ENCODE results near the gene LPGAT1.
"Not testable (repeated sequence)": the region's sequence is repeated elsewhere in the genome, so short reads cannot be mapped to it uniquely, and the experiment has no call there.

The LPGAT1 gene, protein sequence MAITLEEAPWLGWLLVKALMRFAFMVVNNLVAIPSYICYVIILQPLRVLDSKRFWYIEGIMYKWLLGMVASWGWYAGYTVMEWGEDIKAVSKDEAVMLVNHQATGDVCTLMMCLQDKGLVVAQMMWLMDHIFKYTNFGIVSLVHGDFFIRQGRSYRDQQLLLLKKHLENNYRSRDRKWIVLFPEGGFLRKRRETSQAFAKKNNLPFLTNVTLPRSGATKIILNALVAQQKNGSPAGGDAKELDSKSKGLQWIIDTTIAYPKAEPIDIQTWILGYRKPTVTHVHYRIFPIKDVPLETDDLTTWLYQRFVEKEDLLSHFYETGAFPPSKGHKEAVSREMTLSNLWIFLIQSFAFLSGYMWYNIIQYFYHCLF

DNA sequence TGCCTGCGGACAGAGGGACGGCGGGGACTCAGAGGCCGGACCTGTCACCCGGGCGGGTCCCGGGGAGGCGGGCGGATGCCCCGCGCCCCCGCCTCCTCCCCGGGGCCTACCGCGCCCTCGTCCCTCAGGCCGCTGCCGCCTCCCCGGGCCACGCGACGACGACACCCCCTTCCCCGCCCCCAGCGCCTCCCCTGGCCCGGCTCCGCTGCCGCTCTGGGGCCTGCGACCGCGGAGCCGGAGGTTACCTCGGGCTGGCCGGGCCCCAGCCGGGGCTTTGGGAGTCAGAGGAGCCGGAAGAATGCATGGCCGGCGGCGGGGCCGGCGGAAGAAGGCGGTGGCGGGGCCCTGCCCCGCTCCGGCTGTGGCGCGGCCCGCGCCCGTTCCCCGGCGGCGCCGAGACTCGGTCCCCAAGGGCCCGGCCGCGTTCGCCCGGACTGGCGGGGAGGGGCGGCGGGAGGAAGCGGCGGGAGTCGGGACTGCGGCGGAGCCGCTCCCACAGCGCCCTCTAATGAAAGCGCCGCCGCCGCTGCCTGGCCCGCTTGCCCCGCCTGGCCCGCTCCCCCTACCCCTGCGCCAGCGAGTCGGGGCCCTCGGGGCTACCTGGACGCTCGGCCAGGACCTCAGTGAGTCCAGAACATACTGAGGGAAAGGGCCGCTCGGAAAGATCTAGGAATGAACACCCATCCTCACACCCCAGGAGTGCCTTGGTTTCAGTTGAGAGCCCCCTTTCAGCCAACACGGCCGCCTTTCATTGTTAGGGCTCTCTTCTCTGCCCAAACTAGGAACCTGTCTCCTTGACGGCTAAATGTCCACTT lies at the start of gene LPGAT1:
Gene LPGAT1, minus strand, starts transcription at position 436 of the 815 bp plus-strand sequence. CDS start 1,467 bp downstream, outside the sequence.
- DNase-seq (ENCODE audit: extremely low spot score, insufficient read length, low read depth) = peak; percentile 59
- peak; percentile 62 for FAIRE-seq

DNA sequence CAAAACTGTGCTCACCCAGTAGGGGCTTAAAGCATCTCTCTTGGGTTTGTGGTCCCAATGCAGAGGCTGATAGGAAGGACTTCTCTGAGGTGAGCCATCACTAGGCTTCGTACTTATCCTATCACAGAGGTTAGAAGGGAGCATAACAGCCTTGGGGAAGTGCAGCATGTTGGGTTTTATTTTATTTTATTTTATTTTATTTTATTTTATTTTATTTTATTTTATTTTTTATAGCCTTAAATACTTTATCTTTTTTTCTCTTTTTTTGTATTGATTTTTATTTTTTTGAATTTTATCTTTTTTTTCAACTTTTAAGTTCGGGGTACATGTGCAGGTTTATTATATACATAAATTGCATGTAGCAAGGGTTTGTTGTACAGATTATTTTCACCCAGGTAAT lies 48.9 kb upstream of the LPGAT1 start:
- FAIRE-seq (no peak), DNase-seq (ENCODE audit: extremely low spot score, insufficient read length, low read depth) (no peak)

DNA sequence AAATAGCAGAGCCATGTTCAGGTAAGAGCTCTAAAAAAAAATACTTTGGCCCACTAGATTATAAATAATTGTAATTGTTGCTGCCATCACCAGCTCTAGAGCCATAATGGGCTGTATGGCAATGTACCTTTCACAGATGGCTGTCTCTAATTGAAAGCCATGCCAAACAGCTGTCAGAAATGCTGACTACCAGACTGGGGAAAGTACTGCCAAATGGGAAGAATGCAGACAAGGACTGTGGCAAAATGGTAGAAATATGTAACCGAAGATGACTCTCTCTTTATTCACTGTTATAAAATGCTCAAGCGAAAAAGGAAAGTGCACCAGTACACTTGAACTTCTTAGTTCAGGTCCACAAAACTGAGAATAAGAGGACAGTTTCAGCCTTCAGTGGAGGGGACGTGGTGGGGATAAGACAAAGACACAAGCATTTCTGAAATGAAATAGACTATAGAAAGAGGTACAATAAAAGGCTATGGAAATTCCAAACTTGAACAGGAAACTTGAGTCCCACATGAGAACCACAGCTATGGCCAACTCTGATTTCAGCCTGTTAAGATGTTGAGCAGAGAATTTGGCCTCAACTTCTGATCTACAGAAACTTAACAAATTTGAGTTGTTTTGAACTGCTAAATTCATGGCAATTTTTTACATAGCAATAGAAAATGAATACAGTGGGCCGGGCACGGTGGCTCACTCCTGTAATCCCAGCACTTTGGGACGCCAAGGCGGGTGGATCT lies 46.5 kb upstream of the LPGAT1 start:
- FAIRE-seq (no peak), DNase-seq (ENCODE audit: extremely low spot score, insufficient read length, low read depth) (no peak)

DNA sequence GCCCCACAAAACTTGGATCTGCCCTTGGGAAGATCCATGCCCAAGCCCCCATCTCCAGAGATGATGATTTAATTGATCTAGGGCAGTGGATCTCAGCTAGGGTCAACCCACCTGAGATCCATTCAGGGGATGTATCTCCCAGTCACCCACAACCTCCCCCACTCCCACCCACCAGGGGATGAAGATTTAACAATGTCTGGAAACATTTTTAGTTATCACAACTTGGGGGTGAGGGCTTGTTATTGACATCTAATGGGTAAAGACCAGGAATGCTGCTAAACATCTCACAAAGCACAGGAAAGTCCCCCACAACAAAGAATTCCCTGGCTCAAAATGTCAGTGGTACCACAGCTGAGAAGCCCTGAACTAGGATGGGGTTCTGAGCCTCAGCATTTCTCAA lies 45.0 kb upstream of the LPGAT1 start:
- DNase-seq (ENCODE audit: extremely low spot score, insufficient read length, low read depth) (no peak), FAIRE-seq (no peak)

DNA sequence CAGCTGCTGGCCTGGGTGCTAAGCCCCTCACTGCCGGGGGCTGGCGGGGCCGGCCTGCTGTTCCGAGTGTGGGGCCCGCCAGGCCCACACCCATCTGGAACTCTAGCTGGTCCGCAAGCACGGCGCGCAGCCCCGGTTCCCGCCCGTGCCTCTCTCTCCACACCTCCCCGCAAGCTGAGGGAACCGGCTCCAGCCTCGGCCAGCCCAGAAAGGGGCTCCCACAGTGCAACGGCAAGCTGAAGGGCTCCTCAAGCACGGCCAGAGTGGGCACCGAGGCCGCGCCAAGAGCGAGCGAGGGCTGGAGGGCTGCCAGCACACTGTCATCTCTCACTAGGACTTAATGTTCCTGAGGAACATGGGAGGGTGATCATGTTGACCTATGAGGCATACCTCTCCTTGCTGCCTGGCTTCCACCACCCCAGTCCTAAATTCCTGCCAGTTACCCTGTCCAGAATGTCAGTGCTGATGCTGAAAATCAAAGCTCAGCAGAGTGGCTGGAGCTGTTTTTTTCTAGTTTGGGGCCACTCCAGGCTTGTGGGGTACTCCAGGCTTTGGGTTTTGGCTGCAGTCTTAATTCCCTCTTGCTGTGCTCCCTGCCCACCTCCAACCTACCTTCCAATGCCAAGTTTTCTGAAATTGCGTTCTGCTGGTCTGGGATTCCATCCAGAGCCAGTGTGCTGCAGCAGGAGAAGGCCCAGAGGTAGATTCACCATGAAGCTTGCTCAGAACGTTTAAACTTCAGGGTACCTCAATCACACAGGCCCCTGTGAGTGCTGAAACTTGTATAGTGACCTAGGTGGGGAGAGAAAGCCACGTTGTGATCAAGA lies 44.2 kb upstream of the LPGAT1 start:
- no peak for DNase-seq (ENCODE audit: extremely low spot score, insufficient read length, low read depth)
- no peak for FAIRE-seq

DNA sequence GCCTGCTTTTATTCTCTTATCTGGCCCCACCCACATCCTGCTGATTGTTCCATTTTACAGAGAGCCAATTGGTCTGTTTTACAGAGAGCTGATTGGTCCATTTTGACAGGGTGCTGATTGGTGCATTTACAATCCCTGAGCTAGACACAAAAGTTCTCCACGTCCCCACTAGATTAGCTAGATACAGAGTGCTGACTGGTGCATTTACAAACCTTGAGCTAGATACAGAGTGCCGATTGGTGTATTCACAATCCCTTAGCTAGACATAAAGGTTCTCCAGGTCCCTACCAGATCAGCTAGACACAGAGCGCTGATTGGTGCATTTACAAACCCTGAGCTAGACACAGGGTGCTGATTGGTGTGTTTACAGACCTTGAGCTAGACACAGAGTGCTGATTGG lies 43.2 kb upstream of the LPGAT1 start:
- FAIRE-seq; DNase-seq (ENCODE audit: extremely low spot score, insufficient read length, low read depth): not testable (repeated sequence)

DNA sequence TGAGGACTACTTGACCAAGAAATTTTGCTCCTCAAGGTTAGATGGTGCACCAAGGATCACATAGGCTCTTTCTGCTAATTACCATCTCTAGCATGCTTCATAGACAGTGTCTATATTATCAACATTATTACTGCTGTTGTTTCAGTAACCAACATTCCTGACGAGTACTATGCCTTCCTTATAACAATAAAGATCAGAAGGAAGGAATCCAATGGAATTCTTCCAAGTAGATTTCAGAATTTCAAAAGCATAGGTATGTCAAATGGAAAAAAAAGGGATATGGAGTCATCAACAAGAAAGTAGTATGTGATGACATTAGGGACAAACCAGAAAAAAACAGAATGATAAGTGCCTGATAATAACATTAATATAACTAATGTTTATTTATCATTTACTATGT lies 39.6 kb upstream of the LPGAT1 start:
- DNase-seq (ENCODE audit: extremely low spot score, insufficient read length, low read depth) = no peak
- no peak for FAIRE-seq

DNA sequence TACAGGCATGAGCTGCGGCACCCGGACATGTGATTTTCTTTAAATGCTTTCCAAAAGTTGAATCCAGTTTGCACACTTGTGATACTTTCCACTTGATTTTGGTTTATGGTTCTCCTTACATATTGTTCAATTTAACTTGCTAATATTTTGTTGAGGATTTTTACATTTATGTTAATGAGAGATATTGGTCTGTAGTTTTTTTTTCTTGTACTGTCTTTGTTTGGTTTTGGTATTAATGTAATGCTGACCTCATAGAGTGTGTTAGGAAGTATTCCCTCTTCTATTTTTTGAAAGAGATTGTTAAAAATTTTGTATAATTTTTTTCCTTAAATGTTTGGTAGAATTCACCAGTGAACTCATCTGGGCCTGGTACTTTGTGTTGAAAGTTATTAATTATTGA lies 34.6 kb upstream of the LPGAT1 start:
- FAIRE-seq (no peak), DNase-seq (ENCODE audit: extremely low spot score, insufficient read length, low read depth) (no peak)

DNA sequence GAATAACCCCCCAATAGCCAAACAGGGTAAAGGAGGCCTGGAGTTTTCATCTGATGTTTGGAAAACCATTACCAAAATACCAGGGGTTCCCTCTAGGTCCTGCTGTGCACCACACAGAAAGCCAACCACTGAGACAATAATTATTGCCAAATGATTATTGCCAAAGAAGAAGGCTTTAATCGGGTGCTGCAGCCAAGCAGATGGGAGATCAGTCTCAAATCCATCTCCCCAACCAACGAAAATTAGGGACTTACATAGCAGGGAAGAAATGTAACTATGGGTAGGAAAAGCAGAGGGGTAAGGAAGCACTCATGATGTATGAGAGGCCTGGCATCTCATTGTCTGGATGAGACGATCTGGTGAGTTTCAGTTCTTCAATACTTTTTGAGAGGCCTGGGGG lies 28.8 kb upstream of the LPGAT1 start:
- no peak for DNase-seq (ENCODE audit: extremely low spot score, insufficient read length, low read depth)
- FAIRE-seq = no peak

DNA sequence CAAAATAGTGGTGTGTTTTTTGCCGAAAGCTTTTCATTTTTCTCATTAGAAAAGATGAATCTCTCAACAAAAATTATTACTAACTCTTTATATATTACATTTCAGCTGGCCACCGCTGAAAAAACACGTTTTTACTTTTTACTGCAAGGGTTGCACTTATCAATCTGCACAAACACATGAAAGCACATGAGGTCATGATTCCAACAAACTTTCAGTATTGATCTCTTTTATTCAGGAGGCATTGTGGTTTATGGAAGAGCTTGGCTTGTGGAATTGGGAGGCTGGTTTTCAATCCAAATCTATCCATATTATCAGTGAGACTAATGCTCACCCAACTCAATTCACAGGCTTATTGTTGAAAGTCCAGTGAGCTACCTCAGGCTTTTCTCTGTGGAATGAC lies 20.6 kb upstream of the LPGAT1 start:
- FAIRE-seq (no peak), DNase-seq (ENCODE audit: extremely low spot score, insufficient read length, low read depth) (no peak)

DNA sequence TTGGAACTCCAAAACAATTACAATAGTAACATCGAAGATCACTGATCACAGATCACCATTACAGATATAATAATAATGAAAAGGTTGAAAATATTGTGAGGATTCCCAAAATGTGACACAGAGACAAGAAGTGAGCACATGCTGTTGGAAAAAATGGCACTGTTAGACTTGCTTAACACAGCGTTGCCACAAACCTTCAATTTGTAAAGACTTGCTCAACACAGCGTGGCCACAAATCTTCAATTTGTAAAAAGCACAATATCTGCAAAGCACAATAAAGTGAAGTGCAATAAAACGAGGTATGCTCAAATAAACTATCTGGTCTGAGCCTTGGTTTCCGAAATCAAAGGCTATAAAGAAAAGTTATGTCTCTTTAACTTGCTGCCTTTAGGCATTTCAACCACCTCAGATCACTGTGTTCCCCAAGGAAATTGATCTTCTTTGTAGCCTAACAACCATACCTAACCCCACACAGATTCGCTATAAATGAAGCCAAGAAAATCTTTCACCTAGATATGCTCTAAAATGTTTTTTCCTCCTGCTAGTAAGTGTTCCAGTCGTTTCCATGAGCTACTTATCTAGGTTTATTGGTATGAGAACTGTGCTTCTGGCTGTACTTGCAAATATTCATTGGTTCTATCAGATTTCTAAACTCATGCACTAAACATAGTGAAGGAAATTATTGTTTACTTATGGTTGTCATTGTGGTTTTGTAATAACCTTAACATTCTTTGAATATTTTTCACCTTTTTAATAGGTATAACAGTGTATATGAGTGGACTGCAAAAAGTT lies 13.1 kb upstream of the LPGAT1 start:
- FAIRE-seq (no peak), DNase-seq (ENCODE audit: extremely low spot score, insufficient read length, low read depth) (no peak)

DNA sequence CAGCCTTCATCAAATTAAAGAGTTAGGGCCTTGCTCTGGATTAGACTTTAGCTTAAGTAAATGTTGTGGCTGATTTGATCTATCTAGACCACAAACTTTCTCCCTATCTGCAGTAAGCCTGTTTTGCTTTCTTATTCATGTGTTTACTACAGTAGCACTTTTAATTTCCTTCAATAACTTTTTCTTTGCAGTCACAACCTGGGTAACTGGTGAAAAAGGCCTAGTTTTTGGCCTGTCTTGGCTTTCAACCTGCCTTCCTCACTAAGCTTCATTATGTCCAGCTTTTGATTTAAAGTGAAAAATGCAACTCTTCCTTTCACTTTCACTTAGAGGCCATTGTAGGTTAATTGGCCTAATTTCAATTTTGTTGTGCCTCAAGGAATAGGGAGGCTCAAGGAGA lies 12.5 kb upstream of the LPGAT1 start:
- FAIRE-seq = peak; percentile 67
- no peak for DNase-seq (ENCODE audit: extremely low spot score, insufficient read length, low read depth)

DNA sequence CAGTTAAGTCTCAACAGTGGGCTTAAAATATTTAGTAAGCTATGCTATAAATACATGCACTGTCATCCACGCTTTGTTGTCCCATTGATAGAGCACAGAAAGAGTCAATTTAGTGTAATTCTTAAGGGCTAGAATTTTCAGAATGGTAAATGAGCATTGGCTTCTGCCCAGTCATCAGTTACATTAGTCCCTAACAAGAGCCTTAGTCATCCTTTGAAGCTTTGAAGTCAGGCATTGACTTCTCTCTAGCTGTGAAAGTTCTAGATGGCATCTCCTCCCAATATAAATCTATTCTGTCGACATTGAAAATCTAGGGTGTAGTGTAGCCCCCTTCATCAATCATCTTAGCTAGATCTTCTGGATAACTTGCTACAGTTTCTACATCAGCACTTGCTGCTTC lies 12.0 kb upstream of the LPGAT1 start:
- no peak for DNase-seq (ENCODE audit: extremely low spot score, insufficient read length, low read depth)
- FAIRE-seq = peak; percentile 56

DNA sequence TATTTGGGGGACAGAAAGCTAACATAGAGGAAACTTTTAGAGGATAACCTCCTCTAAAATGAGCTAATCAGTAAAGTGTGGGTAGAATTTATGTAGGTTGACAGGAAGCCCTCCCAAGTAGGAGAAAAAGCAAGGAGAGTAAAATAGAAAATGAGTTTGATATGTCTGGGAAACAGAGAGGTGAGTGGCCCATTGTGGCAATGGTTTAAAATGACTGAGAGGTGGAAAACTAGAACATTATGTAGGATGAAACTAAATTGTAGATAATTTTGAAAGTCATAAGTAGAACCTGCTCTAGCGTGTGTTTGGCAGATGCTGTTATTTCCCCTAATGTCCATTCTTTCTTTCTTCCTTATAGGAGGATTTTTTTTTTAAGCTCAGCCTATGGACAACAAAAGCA lies 8.5 kb upstream of the LPGAT1 start:
- FAIRE-seq = no peak

DNA sequence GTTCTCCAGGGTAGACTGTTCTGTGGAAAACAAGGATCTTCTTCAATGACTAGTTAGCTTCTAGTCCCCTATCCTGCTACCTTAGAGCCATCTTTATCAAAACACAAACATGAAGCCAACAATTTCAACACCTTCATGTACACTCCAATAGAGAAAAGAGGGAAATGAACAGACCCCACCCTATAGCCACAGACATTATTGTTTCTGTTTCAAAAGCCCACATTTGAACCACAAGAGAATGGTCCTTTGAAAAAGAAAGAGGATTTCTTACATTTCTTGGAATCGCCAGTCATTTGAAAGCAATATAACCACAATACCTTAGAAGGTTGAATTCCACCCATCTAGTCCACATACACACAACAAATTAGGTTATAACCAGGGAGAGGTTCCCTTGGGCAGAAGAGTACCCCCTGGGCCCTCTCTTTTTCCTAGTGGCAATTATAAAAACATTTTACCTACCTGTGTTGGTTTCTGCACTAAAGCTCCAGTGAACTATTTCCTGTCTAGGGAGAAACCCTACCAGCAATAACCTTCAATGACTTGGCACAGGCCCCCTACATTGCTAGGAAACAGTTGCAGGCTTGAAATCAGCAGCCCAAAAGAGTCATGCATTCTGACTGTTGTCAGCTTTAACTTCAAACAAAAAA lies 2.7 kb upstream of the LPGAT1 start:
- DNase-seq (ENCODE audit: extremely low spot score, insufficient read length, low read depth) = no peak
- FAIRE-seq = peak; percentile 36

More for the DNA sequence above, 8.5 kb upstream of the LPGAT1 start:
- no peak for DNase-seq (ENCODE audit: extremely low spot score, insufficient read length, low read depth)

DNA sequence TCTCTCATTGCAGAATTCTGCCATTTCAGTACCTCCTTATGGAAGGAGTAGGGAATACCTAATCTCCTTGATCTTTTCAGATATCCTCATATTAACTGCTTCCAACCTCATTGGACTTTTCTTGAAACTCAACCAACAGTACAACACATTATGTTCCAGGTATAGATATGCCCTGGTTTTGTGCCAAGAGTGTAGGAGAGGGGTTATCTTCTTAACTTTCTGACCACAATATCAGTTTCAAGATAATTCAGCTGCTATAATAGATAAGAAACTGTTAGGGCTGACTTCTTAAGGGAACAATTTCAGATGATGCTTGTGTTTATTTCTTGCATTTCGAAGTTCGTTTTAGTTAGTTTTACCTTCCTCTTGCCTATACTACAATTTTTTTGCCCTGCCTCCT lies 2.1 kb upstream of the LPGAT1 start:
- FAIRE-seq (peak; percentile 77), DNase-seq (ENCODE audit: extremely low spot score, insufficient read length, low read depth) (no peak)

DNA sequence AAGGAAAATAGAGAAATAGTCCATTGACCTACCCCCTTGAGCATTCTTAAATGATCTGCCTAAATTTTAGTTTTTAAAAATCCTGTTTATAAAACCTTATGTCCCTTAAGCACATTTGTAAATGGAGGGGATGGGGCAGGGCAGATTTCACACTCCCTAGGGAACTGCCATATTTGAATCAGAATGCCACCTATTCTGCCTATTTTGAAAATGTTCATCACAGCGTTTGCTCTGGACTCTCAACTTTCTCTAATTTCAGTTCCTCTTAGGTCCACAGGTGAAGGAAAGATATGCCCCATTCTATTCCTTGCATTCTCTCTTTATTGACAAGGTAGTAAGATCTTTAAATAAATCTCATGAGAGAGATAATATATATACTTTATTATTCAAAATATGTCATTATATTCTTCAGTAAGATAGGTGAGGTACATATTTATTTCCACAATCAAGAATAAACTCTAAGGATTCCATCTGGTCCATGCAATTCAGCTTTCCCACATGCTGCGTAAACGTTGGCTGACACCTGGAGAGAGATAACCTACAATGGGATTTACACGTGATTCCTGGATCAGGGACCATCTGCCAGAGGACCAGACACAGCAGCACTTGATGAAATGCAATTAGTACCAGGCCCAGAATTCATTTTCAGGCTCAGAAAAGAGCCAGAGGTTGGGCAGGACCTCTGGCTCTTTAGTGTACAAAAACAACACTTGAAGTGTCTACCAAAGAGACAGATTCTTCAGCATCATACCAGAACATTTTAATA lies 1.2 kb upstream of the LPGAT1 start:
- DNase-seq (ENCODE audit: extremely low spot score, insufficient read length, low read depth) (no peak), FAIRE-seq (peak; percentile 85)

DNA sequence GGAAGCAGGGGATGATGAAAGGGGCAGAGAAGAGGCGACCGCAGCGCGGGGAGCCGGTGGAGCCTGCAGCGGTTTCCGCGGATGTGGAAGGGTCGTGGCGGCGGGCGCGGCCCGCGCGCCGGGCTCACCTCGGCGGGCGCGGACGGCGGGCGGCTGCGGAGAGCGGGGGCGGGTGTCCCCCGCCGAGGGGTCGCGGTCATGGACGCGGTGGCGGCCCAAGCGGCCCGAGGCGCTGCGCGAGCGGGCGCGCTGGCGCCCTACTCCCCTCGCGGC lies 572 bp downstream of the LPGAT1 start:
- no peak for FAIRE-seq
- DNase-seq (ENCODE audit: extremely low spot score, insufficient read length, low read depth) = no peak

Data from GM18507 (cell line).